ENCODE results near the gene ADAMTSL1. TPM values are rescaled to one million over a fixed set of nuclear protein-coding genes. Genes with fewer than 3 reads are reported as not detected.

ADAMTSL1 gene
- total RNA-seq, 2 donors from 2014 or later, result 3.4 to 3.8 TPM

- Histone ChIP-seq H3K4me1 (no peaks in the 10 kb centered on the region), H3K27me3 (no peaks in the 10 kb centered on the region), H3K9me3 (no peaks in the 10 kb centered on the region), H3K36me3 (no peaks in the 10 kb centered on the region), H3K27ac (no peak overlapping the region), H3K4me3 (no peak overlapping the region)
- DNase-seq (ENCODE audit: low spot score), result no peak
- no peak for TF ChIP-seq CTCF (IDR thresholded peaks at IDR 0.05)
Measured at GRCh38 chr9:18798106-18798505, 324.2 kb downstream of the ADAMTSL1 start.

- TF ChIP-seq CTCF (IDR thresholded peaks at IDR 0.05), result no peak
- Histone ChIP-seq H3K4me1 (no peaks in the 10 kb centered on the region), H3K9me3 (no peaks in the 10 kb centered on the region), H3K36me3 (no peaks in the 10 kb centered on the region), H3K27ac (no peak overlapping the region), H3K27me3 (no peaks in the 10 kb centered on the region), H3K4me3 (no peak overlapping the region)
- no peak for DNase-seq (ENCODE audit: low spot score)
Measured at GRCh38 chr9:18798508-18799290, 324.7 kb downstream of the ADAMTSL1 start.

- TF ChIP-seq CTCF (IDR thresholded peaks at IDR 0.05), result no peak
- Histone ChIP-seq H3K4me3 (no peak overlapping the region), H3K36me3 (no peaks in the 10 kb centered on the region), H3K27me3 (no peaks in the 10 kb centered on the region), H3K9me3 (no peaks in the 10 kb centered on the region), H3K27ac (no peak overlapping the region), H3K4me1 (no peaks in the 10 kb centered on the region)
- no peak for DNase-seq (ENCODE audit: low spot score)
Measured at GRCh38 chr9:18799428-18799827, 325.5 kb downstream of the ADAMTSL1 start.

- Histone ChIP-seq H3K4me1 (no peaks in the 10 kb centered on the region), H3K4me3 (no peak overlapping the region), H3K9me3 (no peaks in the 10 kb centered on the region), H3K27me3 (no peaks in the 10 kb centered on the region), H3K27ac (no peak overlapping the region), H3K36me3 (no peaks in the 10 kb centered on the region)
- no peak for TF ChIP-seq CTCF (IDR thresholded peaks at IDR 0.05)
- no peak for DNase-seq (ENCODE audit: low spot score)
Measured at GRCh38 chr9:18800579-18800978, 326.6 kb downstream of the ADAMTSL1 start.

- Histone ChIP-seq H3K4me3 (no peak overlapping the region), H3K36me3 (no peaks in the 10 kb centered on the region), H3K27ac (no peak overlapping the region), H3K27me3 (no peaks in the 10 kb centered on the region), H3K9me3 (no peaks in the 10 kb centered on the region), H3K4me1 (no peaks in the 10 kb centered on the region)
- TF ChIP-seq CTCF (IDR thresholded peaks at IDR 0.05), result no peak
- DNase-seq (ENCODE audit: low spot score), result no peak
Measured at GRCh38 chr9:18805386-18805785, 331.4 kb downstream of the ADAMTSL1 start.

All from right atrium auricular region (tissue), 2 donors.